OCI-LY7 (cell line): ENCODE data around the gene PIK3R4. TPM values are rescaled to one million over a fixed set of nuclear protein-coding genes. Genes with fewer than 3 reads are reported as not detected.

ENCODE experiments used
- BruUV-seq: library from RNA; stranded (reverse); fragments of 400-500 nt; replicated peaks from 2 replicates; lab custom pipeline; 2021; lab: Mats Ljungman, UMichigan
- CTCF ChIA-PET: fragments of 300-600 bp; sonication (Branson Sonifier 250); formaldehyde crosslinking; loops from one replicate; lab custom pipeline; 2022; ENCODE audit warnings: antibody characterized with exemption; ENCODE audit not compliant: unreplicated experiment; lab: Charles Lee
- POLR2A ChIA-PET: fragments of 300-600 bp; sonication (Branson Sonifier 250); formaldehyde crosslinking; loops from one replicate; lab custom pipeline; 2022; ENCODE audit warnings: antibody characterized with exemption; lab: Charles Lee
- DNase-seq: peaks from one replicate; pipeline ENCODE4 v3.0.0-alpha.2; 2015; ENCODE audit warnings: low spot score
- H2AFZ ChIP-seq: fragments of 200-600 bp; sonication (generic), shearing (Covaris generic); 2 replicates; pipeline ENCODE4 v1.6.1; 2014; ENCODE audit warnings: mild to moderate bottlenecking, antibody characterized with exemption, low read length, moderate library complexity
- H3K27ac ChIP-seq: fragments of 200-600 bp; sonication (generic); 2 replicates; pipeline ENCODE4 v1.5.1; 2014; ENCODE audit warnings: mixed run types, low read depth, mild to moderate bottlenecking, moderate library complexity, low read length, inconsistent platforms; ENCODE audit not compliant: poor library complexity, severe bottlenecking
- H3K36me3 ChIP-seq: fragments of 200-600 bp; sonication (generic); 2 replicates; pipeline ENCODE4 v1.6.1; 2014; ENCODE audit warnings: mild to moderate bottlenecking, antibody characterized with exemption, low read length, moderate library complexity, mixed read lengths; ENCODE audit not compliant: insufficient read depth
- H3K4me1 ChIP-seq: fragments of 200-600 bp; sonication (generic); 2 replicates; pipeline ENCODE4 v1.5.1; 2014; ENCODE audit warnings: mild to moderate bottlenecking, low read length; ENCODE audit not compliant: insufficient read depth, poor library complexity, severe bottlenecking
- H3K4me2 ChIP-seq: fragments of 200-600 bp; sonication (generic); 2 replicates; pipeline ENCODE4 v1.6.1; 2014; ENCODE audit warnings: mild to moderate bottlenecking, low read length
- H3K4me3 ChIP-seq: fragments of 200-600 bp; sonication (generic); 2 replicates; pipeline ENCODE4 v1.5.1; 2014; ENCODE audit warnings: mild to moderate bottlenecking, low read depth, low read length; ENCODE audit not compliant: poor library complexity, severe bottlenecking
- H3K79me2 ChIP-seq: fragments of 200-600 bp; sonication (generic); 2 replicates; pipeline ENCODE4 v1.6.1; 2016; ENCODE audit warnings: low read depth, mild to moderate bottlenecking, low read length, moderate library complexity, mixed read lengths; ENCODE audit not compliant: insufficient read depth
- H3K9me2 ChIP-seq: fragments of 200-600 bp; sonication (generic); 2 replicates; pipeline ENCODE4 v1.6.1; 2016; ENCODE audit warnings: mild to moderate bottlenecking, low read length, mixed read lengths; ENCODE audit not compliant: insufficient read depth
- H3K9me3 ChIP-seq: fragments of 200-600 bp; sonication (generic); 2 replicates; pipeline ENCODE4 v1.6.1; 2014; ENCODE audit warnings: mild to moderate bottlenecking, mixed run types, low read length, mixed read lengths
- H4K20me1 ChIP-seq: fragments of 200-600 bp; sonication (generic); 2 replicates; pipeline ENCODE4 v1.6.1; 2014; ENCODE audit warnings: mild to moderate bottlenecking, antibody characterized with exemption, low read length, moderate library complexity, mixed read lengths; ENCODE audit not compliant: insufficient read depth
- EZH2phosphoT487 ChIP-seq: fragments of 200-600 bp; sonication (generic); IDR thresholded peaks from 2 replicates; pipeline ENCODE4 v1.6.1; 2018; ENCODE audit warnings: low read depth, borderline replicate concordance, mild to moderate bottlenecking, mixed run types, antibody characterized with exemption, low read length, moderate library complexity, mixed read lengths
- intact Hi-C: fragments of 100-400 bp; cut with micrococcal nuclease; formaldehyde crosslinking; loops from one replicate; pipeline ENCODE4 v1.10.0; 2022; ENCODE audit not compliant: unreplicated experiment
- total RNA-seq, 2 experiments: library from RNA; depleted of rRNA in 1 of 2; stranded (reverse); fragments of >200 nt in 1 of 2; shearing (Covaris generic) in 1 of 2; gene quantifications; 2 replicates each; pipeline ENCODE4 v1.2.3, GENCODE V29; 2014 to 2022
- TF ChIP-seq, protein P1 (sequence below): fragments of 200-600 bp; sonication (generic); conservative IDR thresholded peaks from 2 replicates; pipeline ENCODE4 v1.5.1; 2014; ENCODE audit warnings: mild to moderate bottlenecking, antibody characterized with exemption, low read length, moderate library complexity, mixed read lengths

The PIK3R4 gene
- total RNA-seq, 2 experiments from 2014 or later: 28.7 to 30.3 TPM

GRCh38 chr3:130662501-130662996 lies 84.1 kb downstream of the PIK3R4 start:
- Histone ChIP-seq H3K36me3 (no peaks in the 10 kb centered on the region), H3K79me2 (no peaks in the 10 kb centered on the region), H3K4me3 (no peak overlapping the region), H3K9me2 (no peaks in the 10 kb centered on the region), H3K9me3 (no peaks in the 10 kb centered on the region), H2AFZ (no peak overlapping the region), H3K4me1 (no peaks in the 10 kb centered on the region), H4K20me1 (no peaks in the 10 kb centered on the region), H3K27ac (no peak overlapping the region), H3K4me2 (no peak overlapping the region)
- ChIA-PET CTCF (no interaction called here), POLR2A (no interaction called here)
- intact Hi-C loops: no loop called here
- DNase-seq: no peak
- TF ChIP-seq EZH2phosphoT487: no peak
- TF ChIP-seq, protein P1, sequence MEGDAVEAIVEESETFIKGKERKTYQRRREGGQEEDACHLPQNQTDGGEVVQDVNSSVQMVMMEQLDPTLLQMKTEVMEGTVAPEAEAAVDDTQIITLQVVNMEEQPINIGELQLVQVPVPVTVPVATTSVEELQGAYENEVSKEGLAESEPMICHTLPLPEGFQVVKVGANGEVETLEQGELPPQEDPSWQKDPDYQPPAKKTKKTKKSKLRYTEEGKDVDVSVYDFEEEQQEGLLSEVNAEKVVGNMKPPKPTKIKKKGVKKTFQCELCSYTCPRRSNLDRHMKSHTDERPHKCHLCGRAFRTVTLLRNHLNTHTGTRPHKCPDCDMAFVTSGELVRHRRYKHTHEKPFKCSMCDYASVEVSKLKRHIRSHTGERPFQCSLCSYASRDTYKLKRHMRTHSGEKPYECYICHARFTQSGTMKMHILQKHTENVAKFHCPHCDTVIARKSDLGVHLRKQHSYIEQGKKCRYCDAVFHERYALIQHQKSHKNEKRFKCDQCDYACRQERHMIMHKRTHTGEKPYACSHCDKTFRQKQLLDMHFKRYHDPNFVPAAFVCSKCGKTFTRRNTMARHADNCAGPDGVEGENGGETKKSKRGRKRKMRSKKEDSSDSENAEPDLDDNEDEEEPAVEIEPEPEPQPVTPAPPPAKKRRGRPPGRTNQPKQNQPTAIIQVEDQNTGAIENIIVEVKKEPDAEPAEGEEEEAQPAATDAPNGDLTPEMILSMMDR: no peak
- BruUV-seq: no TSS peak

DNA sequence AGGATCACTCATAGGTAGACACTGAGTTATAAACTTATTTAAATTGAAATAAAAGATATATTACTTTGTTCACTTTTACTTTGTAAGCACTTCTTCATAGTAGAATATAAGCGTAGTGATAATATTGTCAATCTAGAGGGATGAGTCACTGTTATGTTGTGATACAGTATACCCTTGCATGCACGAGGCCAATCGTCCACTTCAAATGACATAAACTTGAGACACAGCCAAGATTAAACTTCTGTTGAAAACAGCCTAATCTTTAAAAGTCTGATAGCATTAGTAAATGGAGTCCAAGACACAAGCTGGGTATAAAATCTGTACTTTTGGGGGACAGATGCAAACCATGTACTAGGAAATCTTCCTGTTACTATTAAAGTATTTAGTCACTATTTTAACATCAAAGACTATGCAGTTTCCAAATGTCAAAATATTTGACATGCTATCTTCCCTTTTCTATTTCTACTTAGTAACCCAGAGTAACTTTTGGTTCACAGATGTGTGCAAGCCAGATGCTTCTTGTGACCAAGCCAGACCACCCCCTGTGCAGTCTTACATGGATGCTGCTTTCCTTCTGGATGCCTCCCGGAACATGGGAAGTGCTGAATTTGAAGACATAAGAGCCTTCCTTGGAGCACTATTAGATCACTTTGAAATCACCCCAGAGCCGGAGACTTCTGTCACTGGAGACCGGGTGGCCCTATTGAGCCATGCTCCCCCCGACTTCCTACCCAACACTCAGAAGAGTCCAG lies 85.3 kb downstream of the PIK3R4 start:
- POLR2A ChIA-PET: no interaction called here
- DNase-seq: no peak
- Histone ChIP-seq H3K9me3 (no peaks in the 10 kb centered on the region), H2AFZ (no peak overlapping the region), H3K4me3 (no peak overlapping the region), H3K4me2 (no peak overlapping the region), H3K27ac (no peak overlapping the region), H3K4me1 (no peaks in the 10 kb centered on the region), H3K36me3 (no peaks in the 10 kb centered on the region), H4K20me1 (no peaks in the 10 kb centered on the region), H3K9me2 (no peaks in the 10 kb centered on the region), H3K79me2 (no peaks in the 10 kb centered on the region)
- TF ChIP-seq EZH2phosphoT487: no peak
- TF ChIP-seq, protein P1: no peak
- BruUV-seq: no TSS peak
- intact Hi-C loops: no loop called here
- CTCF ChIA-PET: no interaction called here

DNA sequence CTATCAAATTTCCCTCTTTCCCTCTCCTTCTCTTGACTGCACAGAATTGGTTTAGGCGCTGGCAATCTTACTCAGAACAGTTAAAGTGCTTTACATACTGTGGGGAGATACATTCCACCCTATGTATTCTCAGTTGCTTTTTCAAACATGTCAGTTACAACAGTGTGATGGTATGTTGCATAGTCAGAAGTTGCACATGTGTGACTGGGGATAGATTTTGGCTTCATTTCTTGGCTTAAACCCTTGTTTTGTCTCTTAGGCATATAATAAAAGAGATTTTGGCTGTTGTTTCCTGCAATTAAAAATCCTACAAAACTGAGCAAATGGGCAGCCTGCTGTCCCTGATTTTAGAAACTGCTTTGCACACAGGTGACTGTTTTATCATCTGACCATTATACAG lies 86.7 kb downstream of the PIK3R4 start:
- CTCF ChIA-PET: no interaction called here
- no peaks in the 10 kb centered on the region for H3K9me2 ChIP-seq

More for the DNA sequence above, 86.7 kb downstream of the PIK3R4 start:
- POLR2A ChIA-PET: no interaction called here
- Histone ChIP-seq H3K9me3 (no peaks in the 10 kb centered on the region), H3K4me2 (no peak overlapping the region), H3K27ac (no peak overlapping the region), H4K20me1 (no peaks in the 10 kb centered on the region), H3K4me1 (no peaks in the 10 kb centered on the region), H2AFZ (no peak overlapping the region), H3K79me2 (no peaks in the 10 kb centered on the region), H3K36me3 (no peaks in the 10 kb centered on the region), H3K4me3 (no peak overlapping the region)
- TF ChIP-seq, protein P1: no peak
- no peak for TF ChIP-seq EZH2phosphoT487
- intact Hi-C loops: no loop called here
- no TSS peak for BruUV-seq
- DNase-seq: no peak
